ENCODE results near the gene RAB34. TPM values are rescaled to one million over a fixed set of nuclear protein-coding genes. Genes with fewer than 3 reads are reported as not detected.
A peak's percentile ranks its signal among the peaks of the same experiment; 100 is the strongest.

Gene RAB34
- total RNA-seq, 1 experiment from 2014 or later, result 189 TPM

DNA sequence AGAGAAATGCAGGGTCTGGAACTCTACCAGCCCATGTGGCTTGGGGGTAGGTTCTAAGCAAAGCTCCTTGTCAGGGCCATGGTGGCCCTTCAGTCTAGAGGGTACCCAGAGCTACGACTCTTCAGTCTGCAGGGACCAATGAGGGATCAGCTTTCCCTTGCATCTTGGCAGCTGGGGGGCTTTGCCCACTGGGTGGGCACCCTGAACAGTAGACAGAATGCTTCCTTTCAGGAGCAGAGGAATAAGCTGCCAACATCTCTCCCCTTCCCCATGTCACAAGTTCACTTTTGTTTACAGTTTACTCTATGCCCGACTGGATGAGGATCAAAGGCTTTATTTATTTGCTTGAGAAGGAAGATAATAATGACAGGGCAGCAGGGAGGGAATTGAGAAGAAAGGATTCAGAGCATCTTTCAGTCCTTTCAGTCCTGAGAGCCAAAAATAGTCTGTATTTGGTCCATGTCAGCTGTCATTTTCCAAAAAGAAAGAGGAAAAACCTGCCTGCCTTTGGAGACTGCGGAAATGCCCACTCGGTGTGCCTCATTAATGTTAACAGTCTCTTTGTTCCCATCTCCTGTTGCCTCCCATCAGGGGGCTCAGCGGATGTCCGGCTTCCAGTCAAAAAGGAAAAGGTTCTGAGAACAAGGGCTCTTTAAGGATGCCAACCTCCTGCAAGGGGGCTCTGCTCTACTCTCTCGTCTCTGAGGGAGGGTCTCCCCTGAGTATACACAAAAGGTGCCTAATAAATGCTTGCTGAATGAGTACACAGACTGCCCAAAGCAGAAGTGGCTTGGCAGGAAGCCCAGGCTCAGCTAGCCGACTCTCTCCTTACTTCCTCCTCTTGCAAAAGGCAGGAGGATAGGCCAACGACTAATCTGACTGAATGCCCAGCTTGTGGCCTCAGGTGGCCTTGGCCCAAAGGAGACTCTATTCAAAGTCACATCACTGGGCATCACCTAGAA is 43.2 kb upstream of the RAB34 start:
- no peak overlapping the region for H3K18ac ChIP-seq (ENCODE audit: insufficient read length, low read depth, low read length)
- H4K91ac ChIP-seq (ENCODE audit: insufficient read length, low read depth, low read length), result no peak overlapping the region
- H3K4me1 ChIP-seq (ENCODE audit: insufficient read depth, low read length), result peaks cover 12% of the 10 kb centered on the region; the same call in 1 of the 2 replicates
- no peaks in the 10 kb centered on the region for H3K23me2 ChIP-seq (ENCODE audit: insufficient read length, low read depth, low read length, poor library complexity, severe bottlenecking)
- peak overlapping the region; percentile 41 to 97 (median 95) for H3K27ac Mint-ChIP-seq
- DNase-seq, result peak; percentile 94
- no peak overlapping the region for H2AK5ac ChIP-seq (ENCODE audit: insufficient read length, low read length)
- WGBS (ENCODE audit: extremely low coverage, insufficient read length, low lambda C conversion rate), result no CpG with 5 or more reads among the region's 9 CpGs
- H2BK5ac ChIP-seq (ENCODE audit: insufficient read length, low read length), result no peak overlapping the region
- H3K9ac ChIP-seq (ENCODE audit: extremely low read depth, insufficient read length, low read length), result no peak overlapping the region
- no peaks in the 10 kb centered on the region for H3K27me3 ChIP-seq (ENCODE audit: insufficient read depth, low read length)
- no peak overlapping the region for H2AFZ ChIP-seq (ENCODE audit: low read length)
- H3K9me3 Mint-ChIP-seq, result no peaks in the 10 kb centered on the region
- H3K4me1 Mint-ChIP-seq, result peaks cover 40 to 44% of the 10 kb centered on the region in 2 experiments
- H2BK20ac ChIP-seq (ENCODE audit: low read depth, low read length, poor library complexity, severe bottlenecking), result no peak overlapping the region
- H2BK120ac ChIP-seq (ENCODE audit: low read depth, low read length, poor library complexity, severe bottlenecking), result no peak overlapping the region
- no peak overlapping the region for H3K14ac ChIP-seq (ENCODE audit: insufficient read depth, low read length)
- H3K4me3 Mint-ChIP-seq, result peak overlapping the region; percentile 33 to 70
- H3K4me2 ChIP-seq (ENCODE audit: insufficient read depth, insufficient read length, low read length), result peak overlapping the region; percentile 49
- no peaks in the 10 kb centered on the region for H3K9me3 ChIP-seq (ENCODE audit: control insufficient read depth, low read depth, low read length)
- H3K27ac ChIP-seq (ENCODE audit: insufficient read length, low read depth, low read length), result peak overlapping the region; percentile 89
- no peak overlapping the region for H3K23ac ChIP-seq (ENCODE audit: insufficient read length, low read depth, low read length)
- TF ChIP-seq, protein P1, sequence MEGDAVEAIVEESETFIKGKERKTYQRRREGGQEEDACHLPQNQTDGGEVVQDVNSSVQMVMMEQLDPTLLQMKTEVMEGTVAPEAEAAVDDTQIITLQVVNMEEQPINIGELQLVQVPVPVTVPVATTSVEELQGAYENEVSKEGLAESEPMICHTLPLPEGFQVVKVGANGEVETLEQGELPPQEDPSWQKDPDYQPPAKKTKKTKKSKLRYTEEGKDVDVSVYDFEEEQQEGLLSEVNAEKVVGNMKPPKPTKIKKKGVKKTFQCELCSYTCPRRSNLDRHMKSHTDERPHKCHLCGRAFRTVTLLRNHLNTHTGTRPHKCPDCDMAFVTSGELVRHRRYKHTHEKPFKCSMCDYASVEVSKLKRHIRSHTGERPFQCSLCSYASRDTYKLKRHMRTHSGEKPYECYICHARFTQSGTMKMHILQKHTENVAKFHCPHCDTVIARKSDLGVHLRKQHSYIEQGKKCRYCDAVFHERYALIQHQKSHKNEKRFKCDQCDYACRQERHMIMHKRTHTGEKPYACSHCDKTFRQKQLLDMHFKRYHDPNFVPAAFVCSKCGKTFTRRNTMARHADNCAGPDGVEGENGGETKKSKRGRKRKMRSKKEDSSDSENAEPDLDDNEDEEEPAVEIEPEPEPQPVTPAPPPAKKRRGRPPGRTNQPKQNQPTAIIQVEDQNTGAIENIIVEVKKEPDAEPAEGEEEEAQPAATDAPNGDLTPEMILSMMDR (conservative IDR thresholded peaks at IDR 0.05), result no peak
- no peak overlapping the region for H3T11ph ChIP-seq (ENCODE audit: low read length)
- H4K8ac ChIP-seq (replicated peaks; ENCODE audit: insufficient read length, low read depth, low read length), result no peak overlapping the region
- H4K20me1 ChIP-seq (ENCODE audit: control insufficient read depth, insufficient read depth, insufficient read length), result no peaks in the 10 kb centered on the region
- H4K5ac ChIP-seq (ENCODE audit: insufficient read length, low read depth, low read length), result no peak overlapping the region
- no peak overlapping the region for H3K56ac ChIP-seq (ENCODE audit: insufficient read length, low read depth, low read length)
- H3K36me3 Mint-ChIP-seq (ENCODE audit: insufficient read depth in 1 of 3, low read depth in 3 of 3), result peaks cover 40 to 58% (median 48%) of the 10 kb centered on the region in 3 experiments; a peak in 6 of 7 replicates
- H2BK12ac ChIP-seq (ENCODE audit: insufficient read length, low read depth, low read length), result no peak overlapping the region
- no peak overlapping the region for H2BK15ac ChIP-seq (ENCODE audit: low read depth, low read length)
- H3K79me2 ChIP-seq (ENCODE audit: insufficient read depth, low read length), result no peaks in the 10 kb centered on the region
- no peaks in the 10 kb centered on the region for H3K79me1 ChIP-seq (ENCODE audit: insufficient read depth, low read depth, low read length, poor library complexity, severe bottlenecking)
- H3K27me3 Mint-ChIP-seq (ENCODE audit: low read depth), result 0 out of 2 replicates have a peak, but pooled peaks cover 1% of the 10 kb centered on the region
- no peak overlapping the region for H3K4ac ChIP-seq (ENCODE audit: low read depth, low read length)

All from H9 (cell line).